Heart right ventricle (tissue), 16 donors: ENCODE measurements around the gene SYNJ2. TPM values are rescaled to one million over a fixed set of nuclear protein-coding genes. Genes with fewer than 3 reads are reported as not detected.

Experiments
- ATAC-seq, 8 donors: fragments of 200-7000 bp; cut with Tn5 transposase; one replicate each; pipeline ENCODE4 v1.9.1; 2020; ENCODE audit warnings: mild to moderate bottlenecking in 8 of 8, moderate library complexity in 8 of 8, moderate number of reproducible peaks in 1 of 8
- DNase-seq, 2 donors: peaks; one replicate each; pipeline ENCODE4 v3.0.0-alpha.2; 2020
- H3K27ac ChIP-seq, 10 donors: fragments of 200-600 bp; sonication (generic) in 2 of 10; one replicate each; pipeline versions ENCODE4 v1.5.0 to v1.8.0; 2020 to 2022; ENCODE audit warnings: mild to moderate bottlenecking in 3 of 10
- H3K27me3 ChIP-seq, 7 donors: fragments of 200-600 bp; one replicate each; pipeline ENCODE4 v1.8.0; 2021 to 2022; ENCODE audit warnings: mild to moderate bottlenecking in 2 of 7
- H3K36me3 ChIP-seq, 9 donors: fragments of 200-600 bp; sonication (generic) in 1 of 9; one replicate each; pipeline versions ENCODE4 v1.5.0 to v1.8.0; 2020 to 2022; ENCODE audit warnings: mild to moderate bottlenecking in 2 of 9
- H3K4me1 ChIP-seq, 9 donors: fragments of 200-600 bp; sonication (generic) in 1 of 9; one replicate each; pipeline versions ENCODE4 v1.5.0 to v1.8.0; 2020 to 2022; ENCODE audit warnings: mild to moderate bottlenecking in 4 of 9
- H3K4me3 ChIP-seq, 10 donors: fragments of 200-600 bp; sonication (generic) in 2 of 10; one replicate each; pipeline versions ENCODE4 v1.5.0 to v1.8.0; 2020 to 2022; ENCODE audit warnings: mild to moderate bottlenecking in 7 of 10, moderate library complexity in 2 of 10
- H3K9me3 ChIP-seq, 11 donors: fragments of 200-600 bp in 10 of 11; sonication (generic) in 2 of 11; one replicate each; pipeline versions ENCODE4 v1.5.0 to v1.8.0; 2013 to 2022; ENCODE audit warnings: mild to moderate bottlenecking in 2 of 11, control low read depth in 1 of 11, moderate library complexity in 1 of 11
- CTCF ChIP-seq, 9 donors: fragments of 200-600 bp; sonication (generic) in 2 of 9; IDR thresholded peaks; one replicate each; pipeline versions ENCODE4 v1.5.0 to v1.8.0; 2021 to 2022; ENCODE audit warnings: antibody characterized with exemption in 9 of 9, mild to moderate bottlenecking in 5 of 9, moderate library complexity in 1 of 9
- WGBS, 2 donors: extraction: QIAGEN DNeasy Blood & Tissue Kit; methylation state at CpG; one replicate each; pipeline ENCODE4 v1.1.7; 2013; ENCODE audit warnings: inconsistent platforms in 1 of 2; 5-methylcytosine and 5-hydroxymethylcytosine counted together
- intact Hi-C, 10 donors: fragments of 100-400 bp; cut with DNase I; formaldehyde crosslinking; loops; one replicate each; pipeline versions ENCODE4 v1.11.1 to v1.14.2; 2022
- polyA plus RNA-seq, 2 donors: library from polyadenylated mRNA; stranded (reverse); fragments of 200-250 nt; gene quantifications; one replicate each; pipeline ENCODE4 v1.2.3, GENCODE V29; 2013
- total RNA-seq, 10 donors: library from RNA; stranded (reverse); fragmentation: NEBNext Ultra II Directional in 3 of 10; extraction: Animal tissue kit (Norgen Biotek cat#: 25700) in 3 of 10; gene quantifications; one replicate each; pipeline versions ENCODE4 v1.2.1 to v1.2.4, GENCODE V29; 2021 to 2023
- donor health status: Arrhythmogenic right ventricular cardiomyopathy.
- donor health status: ischemic (EF 13 %, LVEDD 7.1; RV severe dilation, severe dysfunction).
- donor health status: healthy with polysubstance abuse.
- donor health status: DM: no; HTN: yes; CAD: no.
- donor health status: DM: no; HTN: no; CAD: no.
- donor health status: ischemic (EF 25% LVEDD 6.9; RV normal size, moderate dysfunction).
- donor health status: ischemic (EF 25% LVEDD 5.7; RV mildly dilated, moderate dysfunction).
- donor health status: healthy.
- donor health status: DM: yes; HTN: yes; CAD: no.
- donor health status: Ischemic cardiomyopathy.
- donor health status: ischemic (EF 35%, LVEDD 5.7; RV mildly dilated, moderate dysfunction).
- donor health status: nonischemic (EF 11% LVEDD 7.7; RV severe dilation, severe dysfunction).
- donor health status: DM: yes; HTN: yes; CAD: no.
- donor health status: PGD.
- donor health status: ischemic (EF 29% LVEDD 5.4; RV normal size, mild dysfunction).
- donor health status: nonischemic (EF 23%, LVEDD 6.1; RV moderate dilation, normal function).

SYNJ2 gene
- total and polyA plus RNA-seq, 12 donors = 14.0 to 27.8 (median 19.0) TPM

- H3K27me3 ChIP-seq = no peaks in the 10 kb centered on the region
- peak overlapping the region in 7 of 10 donors; percentile 22 to 54 (median 45) for H3K4me3 ChIP-seq
- peak in 2 of 9 donors; percentile 8 to 12 for TF ChIP-seq CTCF (IDR thresholded peaks at IDR 0.05)
- peak overlapping the region; percentile 78 to 97 (median 92) for H3K27ac ChIP-seq
- ATAC-seq (peak; percentile 2 to 74 (median 42)), DNase-seq (peak in 1 of 2 donors; percentile 67)
- H3K4me1 ChIP-seq = peaks cover 29 to 89% (median 59%) of the 10 kb centered on the region in 9 donors
- peaks cover 0 to 31% (median 0%) of the 10 kb centered on the region in 9 donors for H3K36me3 ChIP-seq
- intact Hi-C loops = loop anchor here in 2 of 10 donors (5.0 kb wide), 1 partner anchor 60 kb away; the partner anchor contains the start of gene SYNJ2 (in 2 of the 2)
- 53 to 65% methylated on average over 16 of the region's 16 CpGs for WGBS, 2 donors
- H3K9me3 ChIP-seq = no peaks in the 10 kb centered on the region
These were observed 60.7 kb downstream of the SYNJ2 start for GRCh38 chr6:158042245-158042798.

GRCh38 chr6:158043008-158043407 is 61.3 kb downstream of the SYNJ2 start:
- H3K27ac ChIP-seq = peak overlapping the region; percentile 78 to 97 (median 92)
- peaks cover 29 to 92% (median 59%) of the 10 kb centered on the region in 9 donors for H3K4me1 ChIP-seq
- no peak for DNase-seq
- no peak for TF ChIP-seq CTCF (IDR thresholded peaks at IDR 0.05)
- no peaks in the 10 kb centered on the region for H3K9me3 ChIP-seq
- H3K4me3 ChIP-seq = peak overlapping the region in 8 of 10 donors; percentile 12 to 54 (median 45)
- 62 to 69% methylated on average over 20 of the region's 20 CpGs for WGBS, 2 donors
- intact Hi-C loops = loop anchor here in 2 of 10 donors (5.0 kb wide), 1 partner anchor 61 kb away; the partner anchor contains the start of gene SYNJ2 (in 2 of the 2)
- peaks cover 0 to 29% (median 0%) of the 10 kb centered on the region in 9 donors for H3K36me3 ChIP-seq
- no peaks in the 10 kb centered on the region for H3K27me3 ChIP-seq
- peak in 3 of 8 donors; percentile 10 to 26 (median 18) for ATAC-seq

- WGBS, 2 donors = 50 to 67% methylated on average over 31 of the region's 31 CpGs
- peak; percentile 65 to 85 (median 76) for ATAC-seq
These were observed 62.2 kb downstream of the SYNJ2 start for GRCh38 chr6:158043586-158044524.

More at GRCh38 chr6:158043586-158044524, 62.2 kb downstream of the SYNJ2 start:
- peak overlapping the region; percentile 78 to 97 (median 92) for H3K27ac ChIP-seq
- no peaks in the 10 kb centered on the region for H3K27me3 ChIP-seq
- peak overlapping the region in 8 of 10 donors; percentile 12 to 54 (median 45) for H3K4me3 ChIP-seq
- TF ChIP-seq CTCF (IDR thresholded peaks at IDR 0.05) = no peak
- H3K9me3 ChIP-seq = no peaks in the 10 kb centered on the region
- intact Hi-C loops = loop anchor here in 2 of 10 donors (5.0 kb wide), 1 partner anchor 62 kb away; the partner anchor contains the start of gene SYNJ2 (in 2 of the 2)
- peaks cover 29 to 83% (median 57%) of the 10 kb centered on the region in 9 donors for H3K4me1 ChIP-seq
- peak; percentile 65 to 70 for DNase-seq
- H3K36me3 ChIP-seq = peaks cover 0 to 29% (median 0%) of the 10 kb centered on the region in 9 donors
